ENCODE data around the gene RAPGEF5. TPM values are rescaled to one million over a fixed set of nuclear protein-coding genes. Genes with fewer than 3 reads are reported as not detected.

RAPGEF5 gene
- polyA plus RNA-seq, 1 donor (not counting 4 experiments of a cell fraction or from before 2014, with no cell fraction given) = 2.1 TPM

DNA sequence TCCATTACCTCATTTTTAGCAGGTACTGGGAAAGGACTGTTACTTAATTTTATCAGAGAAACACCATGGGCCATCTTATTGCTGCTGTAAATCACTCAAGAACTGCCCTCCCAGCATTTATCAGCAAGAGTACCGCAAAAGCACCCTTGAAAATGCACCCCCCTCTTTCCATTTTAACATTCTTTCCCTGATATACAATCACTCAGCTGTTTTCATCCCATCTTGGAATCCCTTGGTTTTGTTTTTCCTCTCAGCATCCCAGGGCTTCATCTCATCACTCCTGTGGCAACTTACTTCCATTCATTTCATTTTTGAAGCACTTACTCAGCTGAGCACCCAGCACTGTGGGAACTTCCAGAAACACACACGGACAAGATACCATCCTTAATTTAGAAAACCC is 36.5 kb downstream of the RAPGEF5 start:
- no peaks in the 10 kb centered on the region for H3K27me3 ChIP-seq (ENCODE audit: control insufficient read depth, extremely low read depth, insufficient read depth, low read length)
- no peaks in the 10 kb centered on the region for H3K9me3 ChIP-seq (ENCODE audit: control insufficient read depth, low read depth, low read length)
- H2AFZ ChIP-seq (ENCODE audit: control insufficient read depth, low read length) = no peak overlapping the region
- DNase-seq (ENCODE audit: low read depth, low spot score) (no peak), FAIRE-seq (no peak)
- no peak overlapping the region for H3K9ac ChIP-seq (ENCODE audit: control insufficient read depth, extremely low read depth, insufficient read depth, low read length)
- no peaks in the 10 kb centered on the region for H3K36me3 ChIP-seq (ENCODE audit: control insufficient read depth in 2 of 2, extremely low read depth in 1 of 2, insufficient read depth in 2 of 2, low read length in 2 of 2)
- peaks cover 7% of the 10 kb centered on the region for H3K4me1 ChIP-seq (ENCODE audit: control insufficient read depth, extremely low read depth, insufficient read depth, low read length)
- H3K9me1 ChIP-seq (ENCODE audit: control insufficient read depth, extremely low read depth, insufficient read depth, low read length) = peaks cover 2% of the 10 kb centered on the region
- no peak overlapping the region for H3K27ac ChIP-seq (ENCODE audit: control insufficient read depth, insufficient read depth, low read length)
- H4K20me1 ChIP-seq (ENCODE audit: control insufficient read depth, extremely low read depth, insufficient read depth, low read length) = no peaks in the 10 kb centered on the region
- dilution Hi-C loops (cut with MboI; ENCODE audit: extremely low pct_ligation_motif_present, low sequenced_read_pairs) = no loop called here
- no peak overlapping the region for H3K4me2 ChIP-seq (ENCODE audit: control insufficient read depth, extremely low read depth, insufficient read depth, low read depth, low read length)
- no peak overlapping the region for H3K4me3 ChIP-seq (ENCODE audit: control insufficient read depth in 2 of 3, extremely low read depth in 1 of 3, insufficient read depth in 2 of 3, low read depth in 1 of 3, low read length in 3 of 3)
- H3K79me2 ChIP-seq (ENCODE audit: control insufficient read depth, insufficient read depth, low read length) = no peaks in the 10 kb centered on the region
- no peak for TF ChIP-seq EZH2 (IDR thresholded peaks at IDR 0.05; ENCODE audit: low read length)
- TF ChIP-seq, protein P1, sequence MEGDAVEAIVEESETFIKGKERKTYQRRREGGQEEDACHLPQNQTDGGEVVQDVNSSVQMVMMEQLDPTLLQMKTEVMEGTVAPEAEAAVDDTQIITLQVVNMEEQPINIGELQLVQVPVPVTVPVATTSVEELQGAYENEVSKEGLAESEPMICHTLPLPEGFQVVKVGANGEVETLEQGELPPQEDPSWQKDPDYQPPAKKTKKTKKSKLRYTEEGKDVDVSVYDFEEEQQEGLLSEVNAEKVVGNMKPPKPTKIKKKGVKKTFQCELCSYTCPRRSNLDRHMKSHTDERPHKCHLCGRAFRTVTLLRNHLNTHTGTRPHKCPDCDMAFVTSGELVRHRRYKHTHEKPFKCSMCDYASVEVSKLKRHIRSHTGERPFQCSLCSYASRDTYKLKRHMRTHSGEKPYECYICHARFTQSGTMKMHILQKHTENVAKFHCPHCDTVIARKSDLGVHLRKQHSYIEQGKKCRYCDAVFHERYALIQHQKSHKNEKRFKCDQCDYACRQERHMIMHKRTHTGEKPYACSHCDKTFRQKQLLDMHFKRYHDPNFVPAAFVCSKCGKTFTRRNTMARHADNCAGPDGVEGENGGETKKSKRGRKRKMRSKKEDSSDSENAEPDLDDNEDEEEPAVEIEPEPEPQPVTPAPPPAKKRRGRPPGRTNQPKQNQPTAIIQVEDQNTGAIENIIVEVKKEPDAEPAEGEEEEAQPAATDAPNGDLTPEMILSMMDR (optimal IDR thresholded peaks at IDR 0.05 in 1 of 3, IDR thresholded peaks at IDR 0.05 in 1 of 3, conservative IDR thresholded peaks at IDR 0.05 in 1 of 3; ENCODE audit: extremely low read depth in 1 of 3, insufficient read depth in 2 of 3, low read length in 3 of 3) = no peak

GRCh38 chr7:22319424-22320403 is 37.2 kb downstream of the RAPGEF5 start:
- DNase-seq (ENCODE audit: low read depth, low spot score) (no peak), FAIRE-seq (no peak)
- no peak overlapping the region for H3K4me3 ChIP-seq (ENCODE audit: control insufficient read depth in 2 of 3, extremely low read depth in 1 of 3, insufficient read depth in 2 of 3, low read depth in 1 of 3, low read length in 3 of 3)
- no peak overlapping the region for H3K27ac ChIP-seq (ENCODE audit: control insufficient read depth, insufficient read depth, low read length)
- H3K9me1 ChIP-seq (ENCODE audit: control insufficient read depth, extremely low read depth, insufficient read depth, low read length) = peaks cover 2% of the 10 kb centered on the region
- peaks cover 7% of the 10 kb centered on the region for H3K4me1 ChIP-seq (ENCODE audit: control insufficient read depth, extremely low read depth, insufficient read depth, low read length)
- H3K9me3 ChIP-seq (ENCODE audit: control insufficient read depth, low read depth, low read length) = no peaks in the 10 kb centered on the region
- dilution Hi-C loops (cut with MboI; ENCODE audit: extremely low pct_ligation_motif_present, low sequenced_read_pairs) = no loop called here
- no peaks in the 10 kb centered on the region for H3K79me2 ChIP-seq (ENCODE audit: control insufficient read depth, insufficient read depth, low read length)
- no peaks in the 10 kb centered on the region for H3K27me3 ChIP-seq (ENCODE audit: control insufficient read depth, extremely low read depth, insufficient read depth, low read length)
- no peaks in the 10 kb centered on the region for H4K20me1 ChIP-seq (ENCODE audit: control insufficient read depth, extremely low read depth, insufficient read depth, low read length)
- no peak overlapping the region for H3K4me2 ChIP-seq (ENCODE audit: control insufficient read depth, extremely low read depth, insufficient read depth, low read depth, low read length)
- no peak overlapping the region for H2AFZ ChIP-seq (ENCODE audit: control insufficient read depth, low read length)
- H3K36me3 ChIP-seq (ENCODE audit: control insufficient read depth in 2 of 2, extremely low read depth in 1 of 2, insufficient read depth in 2 of 2, low read length in 2 of 2) = peaks cover 0 to 2% of the 10 kb centered on the region in 2 experiments
- no peak for TF ChIP-seq EZH2 (IDR thresholded peaks at IDR 0.05; ENCODE audit: low read length)
- TF ChIP-seq, protein P1 (optimal IDR thresholded peaks at IDR 0.05 in 1 of 3, IDR thresholded peaks at IDR 0.05 in 1 of 3, conservative IDR thresholded peaks at IDR 0.05 in 1 of 3; ENCODE audit: extremely low read depth in 1 of 3, insufficient read depth in 2 of 3, low read length in 3 of 3) = no peak
- H3K9ac ChIP-seq (ENCODE audit: control insufficient read depth, extremely low read depth, insufficient read depth, low read length) = no peak overlapping the region

Measured in keratinocyte (primary cell).